Measurements from ENCODE around the gene ADAMTS5. TPM values are rescaled to one million over a fixed set of nuclear protein-coding genes. Genes with fewer than 3 reads are reported as not detected.

Gene ADAMTS5
- total and polyA plus RNA-seq, 2 donors (not counting 3 experiments of a cell fraction or from before 2014, with no cell fraction given), result not detected

DNA sequence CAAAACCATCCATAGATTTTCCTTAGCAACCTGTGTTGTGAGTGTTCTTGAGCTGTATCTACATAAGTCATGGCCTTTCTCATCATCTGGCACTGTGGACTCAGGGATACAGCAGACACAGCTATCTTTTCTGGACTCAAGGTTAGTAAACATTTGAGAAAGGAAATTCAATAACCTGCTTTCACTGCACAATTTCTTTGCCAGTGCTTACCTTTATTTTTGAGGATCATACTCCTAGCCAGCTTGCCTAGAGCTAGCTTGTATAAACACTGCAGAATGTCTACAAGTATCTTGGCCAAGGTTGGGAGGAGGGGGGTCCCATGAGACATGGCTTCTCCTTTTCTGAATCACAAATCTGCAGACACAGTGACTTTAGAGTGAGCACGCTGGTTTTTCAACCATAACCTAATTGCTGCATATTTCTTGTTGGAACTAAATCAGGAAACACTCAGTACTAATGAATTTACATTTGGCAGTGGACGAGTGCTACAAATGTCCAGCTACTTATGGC, 27.2 kb downstream of the ADAMTS5 start:
- Histone ChIP-seq H3K79me2 (ENCODE audit: control insufficient read depth, insufficient read depth, low read length) (no peaks in the 10 kb centered on the region), H2AFZ (ENCODE audit: low read depth, low read length) (no peak overlapping the region), H3K27me3 (ENCODE audit: control insufficient read depth in 2 of 2, insufficient read depth in 2 of 2, low read length in 2 of 2) (no peaks in the 10 kb centered on the region), H3K27ac (ENCODE audit: insufficient read depth, low read depth, low read length) (no peak overlapping the region), H3K9ac (replicated peaks; ENCODE audit: extremely low read depth, insufficient read depth, low read length) (no peak overlapping the region), H3K9me1 (replicated peaks; ENCODE audit: control insufficient read depth, extremely low read depth, insufficient read depth, low read length) (no peaks in the 10 kb centered on the region), H3K4me2 (ENCODE audit: insufficient read depth, low read length) (no peak overlapping the region), H3K4me3 (replicated peaks in 1 of 3; ENCODE audit: insufficient read depth in 1 of 3, low read depth in 1 of 3, low read length in 3 of 3) (no peak overlapping the region), H4K20me1 (replicated peaks; ENCODE audit: control insufficient read depth, extremely low read depth, insufficient read depth, low read length) (no peaks in the 10 kb centered on the region), H3K4me1 (ENCODE audit: control insufficient read depth, extremely low read depth, insufficient read depth, low read length) (no peaks in the 10 kb centered on the region), H3K9me3 (replicated peaks; ENCODE audit: control insufficient read depth, insufficient read depth, low read length) (no peaks in the 10 kb centered on the region), H3K36me3 (ENCODE audit: control insufficient read depth in 2 of 2, extremely low read depth in 1 of 2, insufficient read depth in 2 of 2, low read length in 2 of 2) (no peaks in the 10 kb centered on the region)
- no peak for FAIRE-seq
- no peak for DNase-seq (ENCODE audit: low read depth, low spot score)
- dilution Hi-C loops (cut with MboI; ENCODE audit: extremely low pct_ligation_motif_present, low sequenced_read_pairs), result no loop called here
- TF ChIP-seq POLR2A (IDR thresholded peaks at IDR 0.05; ENCODE audit: low read depth, low read length) (no peak), MYC (IDR thresholded peaks at IDR 0.05; ENCODE audit: low read depth, low read length) (no peak), EZH2 (IDR thresholded peaks at IDR 0.05; ENCODE audit: borderline replicate concordance, low read depth, low read length, severe bottlenecking) (no peak), FOS (IDR thresholded peaks at IDR 0.05; ENCODE audit: borderline replicate concordance, insufficient read depth, low read length) (no peak), GATA2 (IDR thresholded peaks at IDR 0.05; ENCODE audit: insufficient read depth, insufficient read length, low read depth, low read length) (no peak), JUN (IDR thresholded peaks at IDR 0.05; ENCODE audit: borderline replicate concordance, insufficient read depth, insufficient read length, low read depth) (no peak), POLR2AphosphoS5 (IDR thresholded peaks at IDR 0.05; ENCODE audit: insufficient read depth, low read depth, low read length) (no peak)
- TF ChIP-seq, protein P1, sequence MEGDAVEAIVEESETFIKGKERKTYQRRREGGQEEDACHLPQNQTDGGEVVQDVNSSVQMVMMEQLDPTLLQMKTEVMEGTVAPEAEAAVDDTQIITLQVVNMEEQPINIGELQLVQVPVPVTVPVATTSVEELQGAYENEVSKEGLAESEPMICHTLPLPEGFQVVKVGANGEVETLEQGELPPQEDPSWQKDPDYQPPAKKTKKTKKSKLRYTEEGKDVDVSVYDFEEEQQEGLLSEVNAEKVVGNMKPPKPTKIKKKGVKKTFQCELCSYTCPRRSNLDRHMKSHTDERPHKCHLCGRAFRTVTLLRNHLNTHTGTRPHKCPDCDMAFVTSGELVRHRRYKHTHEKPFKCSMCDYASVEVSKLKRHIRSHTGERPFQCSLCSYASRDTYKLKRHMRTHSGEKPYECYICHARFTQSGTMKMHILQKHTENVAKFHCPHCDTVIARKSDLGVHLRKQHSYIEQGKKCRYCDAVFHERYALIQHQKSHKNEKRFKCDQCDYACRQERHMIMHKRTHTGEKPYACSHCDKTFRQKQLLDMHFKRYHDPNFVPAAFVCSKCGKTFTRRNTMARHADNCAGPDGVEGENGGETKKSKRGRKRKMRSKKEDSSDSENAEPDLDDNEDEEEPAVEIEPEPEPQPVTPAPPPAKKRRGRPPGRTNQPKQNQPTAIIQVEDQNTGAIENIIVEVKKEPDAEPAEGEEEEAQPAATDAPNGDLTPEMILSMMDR (IDR thresholded peaks at IDR 0.05; ENCODE audit: extremely low read depth in 1 of 2, insufficient read depth in 1 of 2, low read depth in 1 of 2, low read length in 2 of 2), result no peak
- TF ChIP-seq, protein P2, sequence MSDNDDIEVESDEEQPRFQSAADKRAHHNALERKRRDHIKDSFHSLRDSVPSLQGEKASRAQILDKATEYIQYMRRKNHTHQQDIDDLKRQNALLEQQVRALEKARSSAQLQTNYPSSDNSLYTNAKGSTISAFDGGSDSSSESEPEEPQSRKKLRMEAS (IDR thresholded peaks at IDR 0.05; ENCODE audit: insufficient read depth, insufficient read length), result no peak
- ChIA-PET CTCF (interaction anchor here (0.9 kb wide), 2 partner anchors 96 to 625 kb away, joined by 3 to 4 read pairs; no protein-coding TSS in a partner anchor), POLR2A (interaction anchor here (0.6 kb wide), 1 partner anchor 282 kb away, joined by 4 read pairs; no protein-coding TSS in a partner anchor)
- BruUV-seq (replicated peaks), result no TSS peak
- intact Hi-C loops (cut with micrococcal nuclease), result no loop called here
